Uterus (tissue), 2 donors: Measurements from ENCODE around the gene ITGA11.

Experiments used
- CTCF ChIP-seq, 4 experiments: fragments of 200-600 bp in 2 of 4; fragments of 450-650 bp in 2 of 4; sonication (generic) in 2 of 4; IDR thresholded peaks; one replicate each; pipeline ENCODE4 v1.5.1; 2016 to 2019; ENCODE audit warnings: antibody characterized with exemption in 4 of 4, mild to moderate bottlenecking in 2 of 4, moderate library complexity in 1 of 4
- POLR2A ChIP-seq, 2 donors: fragments of 450-650 bp; IDR thresholded peaks; one replicate each; pipeline ENCODE4 v1.6.1; 2016; ENCODE audit warnings: antibody characterized with exemption in 2 of 2, mild to moderate bottlenecking in 1 of 2, moderate library complexity in 1 of 2

- TF ChIP-seq CTCF (IDR thresholded peaks at IDR 0.05), result no peak
- TF ChIP-seq POLR2A (IDR thresholded peaks at IDR 0.05), result no peak
Observed at GRCh38 chr15:68319997-68320396, 112.0 kb downstream of the ITGA11 start.
